ENCODE measurements around the gene SLC8A1. TPM values are rescaled to one million over a fixed set of nuclear protein-coding genes. Genes with fewer than 3 reads are reported as not detected.

The SLC8A1 gene
- total and polyA plus RNA-seq, 2 of the 13 experiments (the other 11 are each of a cell fraction or from before 2014, with no cell fraction given) = not detected

- TF ChIP-seq ARNT2 (CRISPR knock-in tag; IDR thresholded peaks at IDR 0.05; ENCODE audit: low read depth) = no peak
- no peak for TF ChIP-seq MTA3 (CRISPR knock-in tag; IDR thresholded peaks at IDR 0.05)
Measured at GRCh38 chr2:40049781-40050180, 402.1 kb downstream of the SLC8A1 start (continued).

GRCh38 chr2:40048506-40048905, 403.4 kb downstream of the SLC8A1 start:
- H3K4me2 ChIP-seq (ENCODE audit: low read depth, low read length) = no peak overlapping the region
- ChIA-PET CTCF (ENCODE audit: low intra/inter-chr PET ratio, low total read pairs) (no interaction called here), POLR2A (no interaction called here)
- no peak overlapping the region for H3K27ac ChIP-seq (ENCODE audit: extremely low read length, insufficient read depth, low read length)
- H3K27me3 ChIP-seq (ENCODE audit: control insufficient read depth in 1 of 2, insufficient read depth in 2 of 2, low read length in 2 of 2) = no peaks in the 10 kb centered on the region
- no peak for TF ChIP-seq ZNF773 (CRISPR knock-in tag; IDR thresholded peaks at IDR 0.05; ENCODE audit: borderline replicate concordance)
- TF ChIP-seq RBM22 (optimal IDR thresholded peaks at IDR 0.05; ENCODE audit: low read length) = no peak
- no peak for TF ChIP-seq ZNF451 (CRISPR knock-in tag; IDR thresholded peaks at IDR 0.05)
- TF ChIP-seq ZNF274 (CRISPR knock-in tag; IDR thresholded peaks at IDR 0.05) = no peak
- no peak for TF ChIP-seq MTERF4 (CRISPR knock-in tag; IDR thresholded peaks at IDR 0.05)
- TF ChIP-seq KDM3A (CRISPR knock-in tag; IDR thresholded peaks at IDR 0.05; ENCODE audit: low read depth) = no peak
- no peak for TF ChIP-seq SP140L (CRISPR knock-in tag; IDR thresholded peaks at IDR 0.05; ENCODE audit: borderline replicate concordance)
- no peak for TF ChIP-seq ZBTB42 (CRISPR knock-in tag; IDR thresholded peaks at IDR 0.05)
- H3K4me3 ChIP-seq (replicated peaks in 1 of 3; ENCODE audit: insufficient read depth in 1 of 3, low read depth in 2 of 3, low read length in 3 of 3) = no peak overlapping the region
- no peak overlapping the region for H2AFZ ChIP-seq (ENCODE audit: low read length)
- no peaks in the 10 kb centered on the region for H3K4me1 ChIP-seq (ENCODE audit: insufficient read depth, low read length)
- no peaks in the 10 kb centered on the region for H3K36me3 ChIP-seq (replicated peaks in 1 of 2; ENCODE audit: control insufficient read depth in 1 of 2, insufficient read depth in 2 of 2, low read length in 2 of 2)
- ATAC-seq = no peak
- intact Hi-C loops (cut with micrococcal nuclease; ENCODE audit: unreplicated experiment) = no loop called here
- FAIRE-seq = no peak
- in situ Hi-C loops (cut with HindIII; ENCODE audit: extremely low pct_ligation_motif_present, low pct_unique_long_range_greater_than_20kb) = no loop called here
- BruUV-seq (replicated peaks) = no TSS peak
- DNase-seq (ENCODE audit: low spot score) = no peak
- no peaks in the 10 kb centered on the region for H3K79me2 ChIP-seq (ENCODE audit: insufficient read depth, low read length)
- no peak overlapping the region for H3K9ac ChIP-seq (ENCODE audit: insufficient read depth, low read depth, low read length)
- H3K9me3 ChIP-seq (ENCODE audit: low read length) = no peaks in the 10 kb centered on the region
- 0% methylated on average over 1 of the region's 1 CpG for WGBS (ENCODE audit: low lambda C conversion rate)
- no peaks in the 10 kb centered on the region for H4K20me1 ChIP-seq (ENCODE audit: insufficient read depth, low read length)
